Upper lobe of left lung (tissue), 6 donors: ENCODE measurements around the gene DGKI. TPM values are rescaled to one million over a fixed set of nuclear protein-coding genes. Genes with fewer than 3 reads are reported as not detected.

Experiments used
- ATAC-seq, 2 donors: fragments of 200-7000 bp; cut with Tn5 transposase; one replicate each; pipeline ENCODE4 v1.9.1; 2022; ENCODE audit warnings: mild to moderate bottlenecking in 2 of 2, moderate library complexity in 2 of 2; ENCODE audit not compliant: low FRiP score in 2 of 2
- DNase-seq, 2 donors: peaks; one replicate each; pipeline ENCODE4 v3.0.0-alpha.2; 2019 to 2020
- H3K27ac ChIP-seq, 4 donors: fragments of 200-600 bp; sonication (generic); one replicate each; pipeline ENCODE4 v1.5.1; 2016 to 2019
- H3K27me3 ChIP-seq, 4 donors: fragments of 200-600 bp; sonication (generic); one replicate each; pipeline ENCODE4 v1.5.1; 2017 to 2019
- H3K36me3 ChIP-seq, 4 donors: fragments of 200-600 bp; sonication (generic); one replicate each; pipeline ENCODE4 v1.5.1; 2016 to 2019
- H3K4me1 ChIP-seq, 4 donors: fragments of 200-600 bp; sonication (generic); one replicate each; pipeline ENCODE4 v1.5.1; 2018 to 2019
- H3K4me3 ChIP-seq, 4 donors: fragments of 200-600 bp; sonication (generic); one replicate each; pipeline ENCODE4 v1.5.1; 2017 to 2019; ENCODE audit warnings: mild to moderate bottlenecking in 2 of 4, moderate library complexity in 1 of 4
- H3K9me3 ChIP-seq, 4 donors: fragments of 200-600 bp; sonication (generic); one replicate each; pipeline ENCODE4 v1.5.1; 2018 to 2019
- CTCF ChIP-seq, 6 experiments: fragments of 450-650 bp in 4 of 6; fragments of 200-600 bp in 2 of 6; sonication (generic) in 2 of 6; IDR thresholded peaks; one replicate each; pipeline ENCODE4 v1.5.1; 2016 to 2019; ENCODE audit warnings: antibody characterized with exemption in 6 of 6
- EP300 ChIP-seq, 4 donors: sonication (generic); formaldehyde crosslinking; IDR thresholded peaks; one replicate each; pipeline ENCODE4 v1.5.1; 2017; ENCODE audit warnings: antibody characterized with exemption in 4 of 4, control low read depth in 2 of 4
- POLR2A ChIP-seq, 4 donors: fragments of 450-650 bp; IDR thresholded peaks; one replicate each; pipeline ENCODE4 v1.5.1; 2016 to 2017; ENCODE audit warnings: antibody characterized with exemption in 4 of 4, mild to moderate bottlenecking in 2 of 4
- POLR2AphosphoS5 ChIP-seq, 2 donors: sonication (generic); formaldehyde crosslinking; IDR thresholded peaks; one replicate each; pipeline ENCODE4 v1.5.1; 2017; ENCODE audit warnings: antibody characterized with exemption in 2 of 2
- WGBS, 2 donors: methylation state at CpG; one replicate each; pipeline ENCODE4 v1.1.5; 2017 to 2018; 5-methylcytosine and 5-hydroxymethylcytosine counted together
- total RNA-seq, 6 donors: library from RNA; depleted of rRNA in 4 of 6; stranded (reverse); fragments of >200 nt in 4 of 6; gene quantifications; one replicate each; pipeline versions ENCODE4 v1.1.0 to v1.2.1, GENCODE V29; 2016 to 2021
- donor health status: DM: no; HTN: no; CAD: no; lungs with moderate emphysema.
- donor health status: DM: no; HTN: yes; CAD: no; lungs with severe emphysema.

Gene DGKI
- total RNA-seq, 6 donors from 2014 or later = under 0.01 to 4.5 (median 0.34) TPM; not detected in 1

- peaks cover 0 to 29% (median 13%) of the 10 kb centered on the region in 4 donors for H3K27me3 ChIP-seq
- H3K4me3 ChIP-seq = no peak overlapping the region
- no peak overlapping the region for H3K27ac ChIP-seq
- no peak for TF ChIP-seq CTCF (IDR thresholded peaks at IDR 0.05)
- TF ChIP-seq POLR2A (IDR thresholded peaks at IDR 0.05) = no peak
- no peak for TF ChIP-seq POLR2AphosphoS5 (IDR thresholded peaks at IDR 0.05)
- no peak for TF ChIP-seq EP300 (IDR thresholded peaks at IDR 0.05)
- no peaks in the 10 kb centered on the region for H3K36me3 ChIP-seq
- 86 to 89% methylated on average over 8 of the region's 8 CpGs for WGBS, 2 donors
- DNase-seq = no peak
- ATAC-seq = no peak
- H3K4me1 ChIP-seq = peaks cover 8 to 17% (median 10%) of the 10 kb centered on the region in 4 donors
- no peaks in the 10 kb centered on the region for H3K9me3 ChIP-seq
Measured at GRCh38 chr7:137844677-137845425, 1.9 kb downstream of the DGKI start.

GRCh38 chr7:137839903-137840779 lies 6.6 kb downstream of the DGKI start:
- DNase-seq (no peak), ATAC-seq (no peak)

GRCh38 chr7:137838706-137839315 lies 8.0 kb downstream of the DGKI start:
- 78 to 82% methylated on average over 7 of the region's 7 CpGs for WGBS, 2 donors
- no peak overlapping the region for H3K4me3 ChIP-seq
- H3K27ac ChIP-seq = no peak overlapping the region
- H3K36me3 ChIP-seq = no peaks in the 10 kb centered on the region
- no peaks in the 10 kb centered on the region for H3K9me3 ChIP-seq
- H3K27me3 ChIP-seq = no peaks in the 10 kb centered on the region
- TF ChIP-seq EP300 (IDR thresholded peaks at IDR 0.05) (no peak), POLR2AphosphoS5 (IDR thresholded peaks at IDR 0.05) (no peak), CTCF (IDR thresholded peaks at IDR 0.05) (no peak), POLR2A (IDR thresholded peaks at IDR 0.05) (no peak)
- no peak for DNase-seq
- no peaks in the 10 kb centered on the region for H3K4me1 ChIP-seq
- no peak for ATAC-seq

More at GRCh38 chr7:137839903-137840779, 6.6 kb downstream of the DGKI start:
- Histone ChIP-seq H3K4me1 (no peaks in the 10 kb centered on the region), H3K4me3 (no peak overlapping the region), H3K27ac (no peak overlapping the region), H3K36me3 (no peaks in the 10 kb centered on the region), H3K27me3 (peaks cover 0 to 6% (median 2%) of the 10 kb centered on the region in 4 donors), H3K9me3 (no peaks in the 10 kb centered on the region)
- TF ChIP-seq POLR2A (IDR thresholded peaks at IDR 0.05) (no peak), CTCF (IDR thresholded peaks at IDR 0.05) (no peak)
- WGBS, 2 donors = 78 to 84% methylated on average over 6 of the region's 6 CpGs

- Histone ChIP-seq H3K27me3 (no peaks in the 10 kb centered on the region), H3K36me3 (no peaks in the 10 kb centered on the region), H3K4me1 (no peaks in the 10 kb centered on the region), H3K9me3 (peaks cover 2 to 19% (median 14%) of the 10 kb centered on the region in 4 donors), H3K27ac (no peak overlapping the region), H3K4me3 (no peak overlapping the region)
- TF ChIP-seq POLR2AphosphoS5 (IDR thresholded peaks at IDR 0.05) (no peak), POLR2A (IDR thresholded peaks at IDR 0.05) (no peak), EP300 (IDR thresholded peaks at IDR 0.05) (no peak), CTCF (IDR thresholded peaks at IDR 0.05) (no peak)
- 87 to 89% methylated on average over 1 of the region's 1 CpG for WGBS, 2 donors
- no peak for ATAC-seq
- no peak for DNase-seq
Measured at GRCh38 chr7:137836541-137836940, 10.2 kb downstream of the DGKI start.
